Suppressor macrophage (primary cell): ENCODE data around the gene ARHGEF40.

Source experiments
- DNase-seq, 4 experiments: peaks; one replicate each; pipeline ENCODE4 v3.0.0-alpha.2; 2020 to 2022

Gene ARHGEF40

GRCh38 chr14:21059842-21060613, 10.1 kb upstream of the ARHGEF40 start:
- DNase-seq: no peak

GRCh38 chr14:21060614-21061346, 9.3 kb upstream of the ARHGEF40 start:
- DNase-seq: no peak

DNA sequence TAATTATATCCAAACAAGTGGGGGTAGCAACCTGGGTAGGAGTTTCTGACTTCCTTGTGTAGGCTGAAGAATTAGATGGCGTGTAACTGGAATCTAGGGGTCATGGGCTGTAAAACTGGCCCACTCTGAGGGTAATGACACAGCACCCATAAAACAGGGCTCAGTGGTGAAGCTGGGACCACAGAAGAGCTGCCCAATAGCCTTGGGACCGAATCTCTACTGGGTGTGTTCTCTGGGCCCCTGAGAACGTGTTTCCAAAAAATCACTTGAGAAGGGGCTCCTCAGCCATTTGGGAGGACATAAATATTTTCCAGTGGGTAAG, 8.8 kb upstream of the ARHGEF40 start:
- DNase-seq: no peak

DNA sequence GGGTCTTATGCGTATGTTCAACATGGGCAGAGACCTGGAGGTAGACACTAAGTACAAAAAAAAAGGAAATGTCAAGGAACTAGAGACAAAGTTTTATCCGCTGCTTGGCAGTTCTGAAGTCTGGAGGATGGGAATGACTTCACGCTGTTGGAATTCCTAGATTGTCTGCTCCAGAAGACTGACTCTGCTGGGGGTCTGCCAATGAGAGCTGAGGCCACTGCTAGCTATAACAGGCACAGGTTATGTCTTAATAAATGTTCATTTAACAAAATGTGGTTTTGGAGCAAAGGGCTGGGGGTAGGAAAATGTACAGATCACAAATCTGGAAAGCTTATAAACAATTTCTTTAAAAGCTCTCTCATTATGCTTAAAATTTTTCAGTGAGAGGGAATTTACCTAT, 6.6 kb upstream of the ARHGEF40 start:
- DNase-seq: no peak

DNA sequence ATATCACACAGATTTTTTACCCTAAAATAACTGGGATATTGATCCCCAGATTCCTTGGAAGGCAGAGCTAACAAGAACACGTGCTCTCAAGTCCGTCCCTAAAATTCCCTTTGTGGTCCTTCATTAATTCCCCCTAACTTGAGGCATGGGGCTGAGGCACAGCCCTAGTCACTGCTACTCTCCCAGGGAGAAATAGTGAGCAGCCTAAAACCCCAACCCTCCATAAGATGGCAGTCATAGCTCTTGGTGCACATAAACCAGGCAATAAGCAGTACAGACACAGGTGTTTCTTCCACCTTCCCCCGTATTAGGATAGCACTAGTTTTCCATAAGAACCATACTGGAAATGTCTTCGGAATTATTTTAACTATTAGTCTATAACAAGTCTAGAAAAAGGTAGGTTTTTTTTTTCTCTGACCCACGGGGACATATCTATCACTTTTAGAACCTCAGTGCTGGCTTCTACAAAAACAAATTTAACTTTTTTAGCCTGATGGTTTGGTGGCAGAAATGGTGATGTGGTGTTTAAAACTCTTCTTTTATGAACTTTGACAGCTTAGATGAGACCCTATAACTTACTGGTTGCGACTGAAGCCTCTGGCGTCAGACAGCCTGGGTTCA, 3.1 kb upstream of the ARHGEF40 start:
- peak in 1 of 4 experiments; percentile 28 for DNase-seq

GRCh38 chr14:21068521-21069387, 1.4 kb upstream of the ARHGEF40 start:
- peak; percentile 66 to 84 (median 74) for DNase-seq

- DNase-seq: peak in 2 of 4 experiments; percentile 17 to 26
These were observed 569 bp upstream of the ARHGEF40 start for GRCh38 chr14:21069388-21070082.

- peak; percentile 67 to 83 (median 80) for DNase-seq
These were observed 613 bp downstream of the ARHGEF40 start for GRCh38 chr14:21070610-21071224.

- peak; percentile 90 to 96 (median 94) for DNase-seq
These were observed 1.3 kb downstream of the ARHGEF40 start for GRCh38 chr14:21071225-21072030.

DNA sequence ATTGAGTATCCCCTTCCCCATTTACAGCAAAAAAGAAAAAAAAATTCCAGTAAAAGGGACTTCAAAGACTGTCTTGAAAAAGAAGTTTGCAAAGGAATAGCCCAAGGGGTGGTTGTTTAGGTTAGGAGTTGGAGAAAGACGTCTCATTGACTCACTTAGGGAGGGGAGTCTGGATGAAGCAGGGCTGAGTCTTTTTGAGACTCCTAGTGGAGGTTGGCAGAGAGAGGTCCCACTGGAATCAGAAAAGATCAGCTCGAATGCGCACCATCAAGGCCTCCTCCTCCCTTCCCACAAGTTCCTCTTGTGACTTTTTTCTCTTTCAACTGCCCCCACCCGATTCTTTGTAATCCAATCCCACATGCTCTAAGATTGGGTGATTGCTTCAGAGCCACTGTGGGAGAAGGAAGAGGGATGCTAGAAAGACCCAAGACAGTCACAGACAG, 1.9 kb downstream of the ARHGEF40 start:
- DNase-seq: peak; percentile 82 to 92 (median 87)

GRCh38 chr14:21072781-21073339, 2.8 kb downstream of the ARHGEF40 start:
- DNase-seq: no peak

DNA sequence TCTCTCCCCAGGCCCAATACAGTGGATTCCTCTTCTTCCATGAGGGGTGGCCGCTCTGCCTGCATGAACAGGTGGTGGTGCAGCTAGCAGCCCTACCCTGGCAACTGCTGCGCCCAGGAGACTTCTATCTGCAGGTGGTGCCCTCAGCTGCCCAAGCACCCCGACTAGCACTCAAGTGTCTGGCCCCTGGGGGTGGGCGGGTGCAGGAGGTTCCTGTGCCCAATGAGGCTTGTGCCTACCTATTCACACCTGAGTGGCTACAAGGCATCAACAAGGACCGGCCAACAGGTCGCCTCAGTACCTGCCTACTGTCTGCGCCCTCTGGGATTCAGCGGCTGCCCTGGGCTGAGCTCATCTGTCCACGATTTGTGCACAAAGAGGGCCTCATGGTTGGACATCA, 3.8 kb downstream of the ARHGEF40 start:
- DNase-seq: no peak

DNA sequence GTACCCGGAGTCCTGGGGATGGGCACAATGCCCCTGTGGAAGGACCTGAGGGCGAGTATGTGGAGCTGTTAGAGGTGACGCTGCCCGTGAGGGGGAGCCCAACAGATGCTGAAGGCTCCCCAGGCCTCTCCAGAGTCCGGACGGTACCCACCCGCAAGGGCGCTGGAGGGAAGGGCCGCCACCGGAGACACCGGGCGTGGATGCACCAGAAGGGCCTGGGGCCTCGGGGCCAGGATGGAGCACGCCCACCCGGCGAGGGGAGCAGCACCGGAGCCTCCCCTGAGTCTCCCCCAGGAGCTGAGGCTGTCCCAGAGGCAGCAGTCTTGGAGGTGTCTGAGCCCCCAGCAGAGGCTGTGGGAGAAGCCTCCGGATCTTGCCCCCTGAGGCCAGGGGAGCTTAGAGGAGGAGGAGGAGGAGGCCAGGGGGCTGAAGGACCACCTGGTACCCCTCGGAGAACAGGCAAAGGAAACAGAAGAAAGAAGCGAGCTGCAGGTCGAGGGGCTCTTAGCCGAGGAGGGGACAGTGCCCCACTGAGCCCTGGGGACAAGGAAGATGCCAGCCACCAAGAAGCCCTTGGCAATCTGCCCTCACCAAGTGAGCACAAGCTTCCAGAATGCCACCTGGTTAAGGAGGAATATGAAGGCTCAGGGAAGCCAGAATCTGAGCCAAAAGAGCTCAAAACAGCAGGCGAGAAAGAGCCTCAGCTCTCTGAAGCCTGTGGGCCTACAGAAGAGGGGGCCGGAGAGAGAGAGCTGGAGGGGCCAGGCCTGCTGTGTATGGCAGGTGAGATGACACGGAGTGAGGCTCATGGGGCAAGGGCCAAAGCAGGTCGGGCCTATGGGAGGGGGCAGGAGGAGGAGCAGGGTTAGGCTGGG, 4.5 kb downstream of the ARHGEF40 start:
- DNase-seq: no peak

DNA sequence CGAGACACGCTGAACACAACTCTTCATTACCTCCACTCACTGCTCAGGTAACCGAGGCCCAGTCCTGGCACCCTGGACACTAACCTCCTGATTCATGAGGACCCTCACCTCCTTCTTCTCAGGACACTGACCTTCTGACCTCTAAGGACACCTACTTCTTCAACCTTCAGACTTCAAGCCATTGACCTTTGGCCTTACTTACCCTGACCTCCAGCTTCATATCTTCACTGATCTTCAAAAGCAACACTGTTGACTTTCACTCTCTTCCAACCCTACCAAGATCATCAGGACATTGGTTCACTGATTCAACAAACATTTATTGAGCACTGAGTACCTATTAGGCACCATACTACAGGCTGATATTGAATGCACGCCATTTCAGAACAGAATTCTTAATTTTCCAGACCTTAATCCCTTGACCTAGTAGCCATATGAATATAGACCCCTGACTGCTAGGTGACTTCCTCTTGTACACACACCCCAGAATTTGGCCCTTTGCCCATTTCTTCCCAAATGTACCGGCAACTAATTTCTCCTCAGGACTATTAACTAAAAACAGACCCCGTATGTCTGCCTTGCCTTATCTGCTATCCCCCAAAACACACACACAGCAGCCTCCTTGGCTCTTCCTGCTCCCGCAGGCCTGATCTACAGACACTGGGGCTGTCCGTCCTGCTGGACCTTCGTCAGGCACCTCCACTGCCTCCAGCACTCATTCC, 5.8 kb downstream of the ARHGEF40 start:
- no peak for DNase-seq

GRCh38 chr14:21077672-21078071, 7.6 kb downstream of the ARHGEF40 start:
- no peak for DNase-seq

GRCh38 chr14:21078287-21078686, 8.2 kb downstream of the ARHGEF40 start:
- DNase-seq: no peak

DNA sequence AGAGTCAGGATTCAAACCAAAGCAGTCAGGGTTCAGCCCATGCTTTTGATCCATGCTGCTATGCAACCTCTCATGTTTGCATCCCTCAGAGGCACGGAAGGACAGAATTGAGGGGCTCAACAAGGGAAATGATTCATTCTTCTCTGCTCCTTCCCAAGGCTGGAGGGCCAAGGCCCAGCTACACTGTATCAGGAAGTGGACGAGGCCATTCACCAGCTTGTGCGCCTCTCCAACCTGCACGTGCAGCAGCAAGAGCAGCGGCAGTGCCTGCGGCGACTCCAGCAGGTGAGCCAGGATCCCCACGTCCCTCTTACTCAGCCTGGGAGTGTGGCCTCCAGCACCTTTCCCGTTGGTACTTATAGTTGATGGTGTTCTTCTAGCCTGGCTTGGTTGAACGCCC, 8.6 kb downstream of the ARHGEF40 start:
- no peak for DNase-seq

GRCh38 chr14:21081521-21082142, 11.5 kb downstream of the ARHGEF40 start:
- DNase-seq: no peak
